T-cell (primary cell): ENCODE data around the gene LTBP2. TPM values are rescaled to one million over a fixed set of nuclear protein-coding genes. Genes with fewer than 3 reads are reported as not detected.

Experiments
- ATAC-seq, 4 experiments: fragments of 200-7000 bp in 3 of 4; fragments of 150-1000 bp in 1 of 4; cut with Tn5 transposase; replicated peaks in 1 of 4; 1 replicate in 3 of 4; 2 replicates in 1 of 4; pipeline ENCODE4 v1.10.0; 2021; ENCODE audit warnings: moderate library complexity in 3 of 4, mild to moderate bottlenecking in 2 of 4, moderate number of reproducible peaks in 1 of 4
- CTCF ChIA-PET, 2 donors: fragments of 300-600 bp; sonication (Branson Sonifier 250); formaldehyde crosslinking; loops; one replicate each; lab custom pipeline; 2022; ENCODE audit warnings: antibody characterized with exemption in 2 of 2; lab: Charles Lee
- POLR2A ChIA-PET, 2 donors: fragments of 300-600 bp; sonication (Branson Sonifier 250); formaldehyde crosslinking; loops; one replicate each; lab custom pipeline; 2022; ENCODE audit warnings: antibody characterized with exemption in 2 of 2; lab: Charles Lee
- DNase-seq, 35 experiments: peaks; one replicate each; pipeline versions ENCODE4 v3.0.0 to v3.0.0-alpha.2; 2013 to 2023
- H3K27ac ChIP-seq: one replicate; pipeline ENCODE4 v1.5.1; 2013; ENCODE audit warnings: low read length
- H3K27me3 ChIP-seq, 2 experiments: replicated peaks in 1 of 2; 1 replicate in 1 of 2; 2 replicates in 1 of 2; pipeline versions ENCODE4 v1.6.1 to v1.7.0; 2013; ENCODE audit warnings: low read length in 1 of 2, mixed read lengths in 1 of 2; ENCODE audit not compliant: control insufficient read depth in 2 of 2, insufficient read depth in 2 of 2; ENCODE audit errors: extremely low read depth in 1 of 2
- H3K36me3 ChIP-seq, 2 donors: 1 replicate in 1 of 2; 2 replicates in 1 of 2; pipeline versions ENCODE4 v1.6.1 to v1.7.0; 2013; ENCODE audit warnings: low read length in 1 of 2; ENCODE audit not compliant: control insufficient read depth in 2 of 2, insufficient read depth in 1 of 2; ENCODE audit errors: extremely low read depth in 1 of 2
- H3K4me1 ChIP-seq, 2 experiments: 1 replicate in 1 of 2; 2 replicates in 1 of 2; pipeline versions ENCODE4 v1.6.1 to v1.7.0; 2013; ENCODE audit warnings: low read length in 2 of 2, mixed read lengths in 1 of 2; ENCODE audit not compliant: insufficient read depth in 2 of 2, control insufficient read depth in 1 of 2; ENCODE audit errors: extremely low read depth in 1 of 2
- H3K4me3 ChIP-seq, 2 donors: 1 replicate in 1 of 2; 2 replicates in 1 of 2; pipeline versions ENCODE4 v1.5.1 to v1.7.0; 2013; ENCODE audit warnings: mild to moderate bottlenecking in 2 of 2, low read length in 1 of 2, moderate library complexity in 1 of 2; ENCODE audit not compliant: control insufficient read depth in 1 of 2; ENCODE audit errors: extremely low read depth in 1 of 2
- H3K9me3 ChIP-seq: 2 replicates; pipeline ENCODE4 v1.7.0; 2013
- H3K27ac Mint-ChIP-seq, 2 donors: one replicate each; pipeline ENCODE4 v1.8.0; 2020 to 2021; ENCODE audit warnings: mild to moderate bottlenecking in 2 of 2, mixed read lengths in 2 of 2
- H3K27me3 Mint-ChIP-seq, 2 donors: one replicate each; pipeline ENCODE4 v1.8.0; 2021 to 2022; ENCODE audit warnings: mixed read lengths in 2 of 2
- H3K36me3 Mint-ChIP-seq: one replicate; pipeline ENCODE4 v1.8.0; 2021; ENCODE audit warnings: mixed read lengths
- H3K4me1 Mint-ChIP-seq, 3 donors: one replicate each; pipeline ENCODE4 v1.8.0; 2020 to 2022; ENCODE audit warnings: mixed read lengths in 3 of 3, mild to moderate bottlenecking in 1 of 3
- H3K4me3 Mint-ChIP-seq, 3 donors: one replicate each; pipeline ENCODE4 v1.8.0; 2020 to 2022; ENCODE audit warnings: mild to moderate bottlenecking in 3 of 3, mixed read lengths in 3 of 3, moderate library complexity in 3 of 3
- H3K9me3 Mint-ChIP-seq, 3 donors: one replicate each; pipeline ENCODE4 v1.8.0; 2020 to 2022; ENCODE audit warnings: mixed read lengths in 3 of 3
- WGBS: methylation state at CpG from one replicate; pipeline ENCODE4 v1.1.5; 2013; ENCODE audit warnings: missing lambda C conversion rate; ENCODE audit not compliant: insufficient coverage; 5-methylcytosine and 5-hydroxymethylcytosine counted together
- total RNA-seq, 35 experiments: library from RNA in 6 of 35; stranded (reverse) in 6 of 35; fragments of 120-200 nt in 1 of 35; gene quantifications; one replicate each; pipeline versions ENCODE4 v1.2.1 to v1.2.4 and lab custom pipeline; 2013 to 2026

Gene LTBP2
- total RNA-seq, 5 donors from 2014 or later (not counting 1 experiment from before 2014, with no cell fraction given): 0.39 to 1.7 (median 1.1) TPM

- DNase-seq (no peak), ATAC-seq (no peak)
- no peaks in the 10 kb centered on the region for H3K4me1 Mint-ChIP-seq
- H3K27me3 Mint-ChIP-seq: peaks cover 0 to 3% of the 10 kb centered on the region in 2 donors
- no peak overlapping the region for H3K4me3 Mint-ChIP-seq
- H3K9me3 Mint-ChIP-seq: no peaks in the 10 kb centered on the region
- POLR2A ChIA-PET: no interaction called here
- no peak overlapping the region for H3K27ac Mint-ChIP-seq
- Histone ChIP-seq H3K9me3 (no peaks in the 10 kb centered on the region), H3K4me1 (no peaks in the 10 kb centered on the region), H3K27me3 (peaks cover 0 to 19% of the 10 kb centered on the region in 2 experiments), H3K4me3 (no peak overlapping the region), H3K27ac (no peak overlapping the region), H3K36me3 (no peaks in the 10 kb centered on the region)
- H3K36me3 Mint-ChIP-seq: no peaks in the 10 kb centered on the region
- 83% methylated on average over 8 of the region's 11 CpGs for WGBS
- CTCF ChIA-PET: no interaction called here
Measured at GRCh38 chr14:74546416-74546815, 65.6 kb downstream of the LTBP2 start.

DNA sequence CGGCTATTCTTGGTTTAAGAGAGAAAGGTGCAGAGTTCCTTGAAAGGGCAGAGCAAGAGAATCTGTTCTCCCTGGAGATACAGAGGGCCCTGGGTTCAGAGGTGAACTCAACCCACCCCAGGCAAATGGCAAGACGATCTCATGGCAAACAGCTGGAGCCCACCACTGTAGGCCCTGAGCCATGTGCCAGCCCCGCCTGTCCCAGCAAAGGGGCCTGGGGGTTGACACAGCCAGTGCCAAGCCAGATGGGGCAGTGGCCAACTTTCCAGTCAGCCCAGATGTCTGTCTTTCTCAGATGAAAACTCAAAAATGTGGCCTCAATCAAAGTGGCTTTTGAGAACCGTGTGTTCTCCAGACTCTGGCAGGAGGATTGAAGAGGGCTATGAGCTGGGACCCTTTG lies 66.7 kb downstream of the LTBP2 start:
- Histone ChIP-seq H3K4me3 (no peak overlapping the region), H3K4me1 (no peaks in the 10 kb centered on the region), H3K36me3 (no peaks in the 10 kb centered on the region), H3K27ac (no peak overlapping the region), H3K9me3 (no peaks in the 10 kb centered on the region), H3K27me3 (peaks cover 0 to 19% of the 10 kb centered on the region in 2 experiments)
- ATAC-seq (no peak), DNase-seq (no peak)
- ChIA-PET CTCF (no interaction called here), POLR2A (no interaction called here)
- Mint-ChIP-seq H3K4me3 (no peak overlapping the region), H3K27me3 (peaks cover 0 to 3% of the 10 kb centered on the region in 2 donors), H3K27ac (no peak overlapping the region), H3K36me3 (no peaks in the 10 kb centered on the region), H3K4me1 (no peaks in the 10 kb centered on the region), H3K9me3 (no peaks in the 10 kb centered on the region)
- 68% methylated on average over 3 of the region's 4 CpGs for WGBS

- Histone ChIP-seq H3K27me3 (peaks cover 0 to 19% of the 10 kb centered on the region in 2 experiments), H3K27ac (no peak overlapping the region), H3K9me3 (no peaks in the 10 kb centered on the region), H3K4me1 (no peaks in the 10 kb centered on the region), H3K4me3 (no peak overlapping the region), H3K36me3 (no peaks in the 10 kb centered on the region)
- CTCF ChIA-PET: no interaction called here
- H3K9me3 Mint-ChIP-seq: no peaks in the 10 kb centered on the region
- 74% methylated on average over 3 of the region's 5 CpGs for WGBS
- POLR2A ChIA-PET: no interaction called here
- no peaks in the 10 kb centered on the region for H3K36me3 Mint-ChIP-seq
- H3K4me3 Mint-ChIP-seq: no peak overlapping the region
- DNase-seq (no peak), ATAC-seq (no peak)
- peaks cover 0 to 3% of the 10 kb centered on the region in 2 donors for H3K27me3 Mint-ChIP-seq
- no peaks in the 10 kb centered on the region for H3K4me1 Mint-ChIP-seq
- H3K27ac Mint-ChIP-seq: no peak overlapping the region
Measured at GRCh38 chr14:74543771-74544438, 68.1 kb downstream of the LTBP2 start.

GRCh38 chr14:74542056-74542685 lies 69.9 kb downstream of the LTBP2 start:
- DNase-seq: no peak
- CTCF ChIA-PET: no interaction called here
- Mint-ChIP-seq H3K27ac (no peak overlapping the region), H3K27me3 (peaks cover 0 to 3% of the 10 kb centered on the region in 2 donors), H3K4me3 (no peak overlapping the region), H3K36me3 (no peaks in the 10 kb centered on the region), H3K9me3 (no peaks in the 10 kb centered on the region), H3K4me1 (no peaks in the 10 kb centered on the region)
- POLR2A ChIA-PET: no interaction called here
- Histone ChIP-seq H3K9me3 (no peaks in the 10 kb centered on the region), H3K27me3 (peaks cover 0 to 19% of the 10 kb centered on the region in 2 experiments), H3K27ac (no peak overlapping the region), H3K4me3 (no peak overlapping the region), H3K4me1 (no peaks in the 10 kb centered on the region), H3K36me3 (no peaks in the 10 kb centered on the region)
- WGBS: 85% methylated on average over 10 of the region's 10 CpGs
- no peak for ATAC-seq

DNA sequence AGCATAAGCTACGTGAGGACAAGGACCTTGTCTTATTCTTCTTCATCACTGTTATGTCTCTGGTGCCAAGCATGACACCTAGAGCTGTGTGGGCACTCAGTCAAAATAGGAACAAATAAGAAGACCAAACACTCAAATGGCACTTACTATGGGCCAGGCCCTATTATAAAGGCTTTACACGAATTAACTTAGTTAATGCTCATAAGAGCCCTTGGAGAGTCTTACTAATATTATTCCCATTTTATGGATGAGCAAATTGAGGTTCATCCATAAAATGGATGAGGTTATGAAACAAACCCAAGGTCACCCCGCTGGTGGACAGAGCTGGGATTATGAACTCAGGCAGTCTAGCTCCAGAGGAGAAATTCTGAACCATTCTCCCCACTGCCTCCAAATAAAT lies 70.8 kb downstream of the LTBP2 start:
- peaks cover 0 to 3% of the 10 kb centered on the region in 2 donors for H3K27me3 Mint-ChIP-seq
- CTCF ChIA-PET: no interaction called here
- Histone ChIP-seq H3K9me3 (no peaks in the 10 kb centered on the region), H3K4me1 (no peaks in the 10 kb centered on the region), H3K27me3 (peaks cover 0 to 15% of the 10 kb centered on the region in 2 experiments), H3K27ac (no peak overlapping the region), H3K36me3 (no peaks in the 10 kb centered on the region), H3K4me3 (no peak overlapping the region)
- WGBS: no CpG with 5 or more reads among the region's 3 CpGs
- H3K36me3 Mint-ChIP-seq: no peaks in the 10 kb centered on the region
- ATAC-seq: no peak
- no peaks in the 10 kb centered on the region for H3K4me1 Mint-ChIP-seq
- POLR2A ChIA-PET: no interaction called here
- no peak for DNase-seq
- H3K4me3 Mint-ChIP-seq: no peak overlapping the region
- no peak overlapping the region for H3K27ac Mint-ChIP-seq
- no peaks in the 10 kb centered on the region for H3K9me3 Mint-ChIP-seq

DNA sequence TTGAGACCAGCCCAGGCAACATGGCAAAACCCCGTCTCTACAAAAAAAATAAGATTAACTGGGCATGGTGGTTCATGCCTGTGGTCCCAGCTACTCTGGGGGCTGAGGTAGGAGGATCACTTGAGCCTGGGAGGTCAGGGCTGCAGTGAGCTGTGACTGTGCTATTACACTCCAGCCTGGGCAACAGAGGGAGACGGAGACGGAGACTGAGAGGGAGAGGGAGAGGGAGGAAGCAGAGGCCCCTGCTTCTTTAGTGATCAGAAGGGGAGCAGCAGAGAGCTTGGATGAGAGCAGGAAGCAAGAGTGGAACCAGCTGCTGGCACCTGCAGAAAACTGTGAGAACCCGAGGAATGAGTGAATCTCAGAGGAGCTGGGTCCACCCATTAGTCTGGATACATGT lies 72.5 kb downstream of the LTBP2 start:
- ChIA-PET POLR2A (no interaction called here), CTCF (no interaction called here)
- Mint-ChIP-seq H3K4me1 (no peaks in the 10 kb centered on the region), H3K27me3 (peaks cover 0 to 3% of the 10 kb centered on the region in 2 donors), H3K27ac (no peak overlapping the region), H3K36me3 (no peaks in the 10 kb centered on the region), H3K9me3 (no peaks in the 10 kb centered on the region), H3K4me3 (no peak overlapping the region)
- Histone ChIP-seq H3K4me3 (no peak overlapping the region), H3K27ac (no peak overlapping the region), H3K27me3 (peaks cover 0 to 22% of the 10 kb centered on the region in 2 experiments), H3K9me3 (no peaks in the 10 kb centered on the region), H3K36me3 (no peaks in the 10 kb centered on the region), H3K4me1 (no peaks in the 10 kb centered on the region)
- ATAC-seq (no peak), DNase-seq (no peak)
- 88% methylated on average over 3 of the region's 4 CpGs for WGBS
